COR-L47 (cell line): Measurements from ENCODE around the gene FRAT2.
"Not testable (repeated sequence)": the region's sequence is repeated elsewhere in the genome, so short reads cannot be mapped to it uniquely, and the experiment has no call there.

Experiments
- DNase-seq: peaks from one replicate; lab custom pipeline; 2025; lab: John Stamatoyannopoulos, UW

FRAT2 gene

DNA sequence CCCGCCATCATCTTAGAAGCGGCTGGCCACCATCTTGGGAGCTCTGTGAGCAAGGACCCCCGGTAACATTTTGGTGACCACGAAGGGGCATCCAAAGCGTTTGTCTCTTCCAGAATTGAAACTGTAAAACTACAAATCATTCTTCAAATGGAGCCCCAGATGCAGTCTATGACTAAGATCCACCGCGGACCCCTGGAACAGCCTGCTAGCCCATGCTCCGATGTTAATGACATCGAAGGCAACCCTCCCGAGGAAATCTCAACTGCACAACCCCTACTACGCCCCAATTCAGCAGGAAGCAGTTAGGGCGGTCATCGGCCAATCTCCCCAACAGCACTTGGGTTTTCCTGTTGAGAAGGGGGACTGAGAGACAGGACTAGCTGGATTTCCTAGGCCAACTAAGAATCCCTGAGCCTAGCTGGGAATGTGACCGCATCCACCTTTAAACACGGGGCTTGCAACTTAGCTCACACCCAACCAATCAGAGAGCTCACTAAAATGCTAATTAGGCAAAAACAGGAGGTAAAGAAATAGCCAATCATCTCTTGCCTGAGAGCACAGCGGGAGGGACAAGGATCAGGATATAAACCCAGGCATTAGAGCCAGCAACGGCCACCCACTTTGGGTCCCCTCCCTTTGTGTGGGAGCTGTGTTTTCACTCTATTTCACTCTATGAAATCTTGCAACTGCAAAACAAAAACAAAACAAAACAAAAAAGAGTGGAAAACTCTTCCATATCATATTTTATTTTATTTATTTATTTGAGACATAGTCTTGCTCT, 43.8 kb downstream of the FRAT2 start:
- DNase-seq = not testable (repeated sequence)

DNA sequence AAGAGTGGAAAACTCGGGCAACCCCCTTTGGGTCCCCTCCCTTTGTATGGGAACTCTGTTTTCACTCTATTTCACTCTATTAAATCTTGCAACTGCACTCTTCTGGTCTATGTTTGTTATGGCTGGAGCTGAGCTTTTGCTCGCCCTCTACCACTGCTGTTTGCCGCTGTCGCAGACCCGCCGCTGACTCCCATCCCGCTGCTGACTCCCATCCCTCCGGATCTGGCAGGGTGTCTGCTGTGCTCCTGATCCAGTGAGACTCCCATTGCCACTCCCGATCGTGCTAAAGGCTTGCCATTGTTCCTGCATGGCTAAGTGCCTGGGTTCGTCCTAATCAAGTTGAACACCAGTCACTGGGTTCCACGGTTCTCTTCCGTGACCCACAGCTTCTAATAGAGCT, 44.5 kb downstream of the FRAT2 start:
- DNase-seq = not testable (repeated sequence)
